ENCODE results near the gene RBM24. TPM values are rescaled to one million over a fixed set of nuclear protein-coding genes. Genes with fewer than 3 reads are reported as not detected.

Gene RBM24
- total and polyA plus RNA-seq, 8 donors = 0.25 to 2.6 (median 1.3) TPM; not detected in 1

DNA sequence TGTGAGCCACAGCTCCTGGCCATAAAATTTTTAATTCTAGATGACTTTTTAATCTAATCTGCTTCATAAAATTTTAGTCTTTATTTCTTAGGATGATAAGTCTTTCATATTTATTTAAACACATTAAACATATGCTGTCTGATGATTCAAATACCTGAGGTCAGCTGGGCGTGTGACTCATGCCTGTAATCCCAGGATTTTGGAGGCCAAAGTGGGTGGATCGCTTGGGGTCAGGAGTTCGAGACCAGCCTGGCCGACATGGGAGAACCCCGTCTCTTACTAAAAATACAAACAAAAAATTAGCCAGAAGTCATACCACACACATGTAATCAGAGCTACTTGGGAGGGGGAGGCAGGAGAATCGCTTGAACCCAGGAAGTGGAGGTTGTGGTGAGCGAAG lies 53.1 kb downstream of the RBM24 start:
- Histone ChIP-seq H3K36me3 (no peaks in the 10 kb centered on the region), H3K4me1 (no peaks in the 10 kb centered on the region), H3K4me3 (no peak overlapping the region), H3K9me3 (no peaks in the 10 kb centered on the region), H3K27me3 (no peaks in the 10 kb centered on the region), H3K27ac (no peak overlapping the region)
- no peak for TF ChIP-seq EP300 (IDR thresholded peaks at IDR 0.05)
- TF ChIP-seq POLR2AphosphoS5 (IDR thresholded peaks at IDR 0.05) = no peak
- TF ChIP-seq POLR2A (IDR thresholded peaks at IDR 0.05) = no peak
- TF ChIP-seq, protein P1, sequence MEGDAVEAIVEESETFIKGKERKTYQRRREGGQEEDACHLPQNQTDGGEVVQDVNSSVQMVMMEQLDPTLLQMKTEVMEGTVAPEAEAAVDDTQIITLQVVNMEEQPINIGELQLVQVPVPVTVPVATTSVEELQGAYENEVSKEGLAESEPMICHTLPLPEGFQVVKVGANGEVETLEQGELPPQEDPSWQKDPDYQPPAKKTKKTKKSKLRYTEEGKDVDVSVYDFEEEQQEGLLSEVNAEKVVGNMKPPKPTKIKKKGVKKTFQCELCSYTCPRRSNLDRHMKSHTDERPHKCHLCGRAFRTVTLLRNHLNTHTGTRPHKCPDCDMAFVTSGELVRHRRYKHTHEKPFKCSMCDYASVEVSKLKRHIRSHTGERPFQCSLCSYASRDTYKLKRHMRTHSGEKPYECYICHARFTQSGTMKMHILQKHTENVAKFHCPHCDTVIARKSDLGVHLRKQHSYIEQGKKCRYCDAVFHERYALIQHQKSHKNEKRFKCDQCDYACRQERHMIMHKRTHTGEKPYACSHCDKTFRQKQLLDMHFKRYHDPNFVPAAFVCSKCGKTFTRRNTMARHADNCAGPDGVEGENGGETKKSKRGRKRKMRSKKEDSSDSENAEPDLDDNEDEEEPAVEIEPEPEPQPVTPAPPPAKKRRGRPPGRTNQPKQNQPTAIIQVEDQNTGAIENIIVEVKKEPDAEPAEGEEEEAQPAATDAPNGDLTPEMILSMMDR (IDR thresholded peaks at IDR 0.05) = no peak
- DNase-seq = no peak
- intact Hi-C loops (cut with DNase I; ENCODE audit: low total_unique reads) = no loop called here
- 60 to 65% (median 62%) methylated on average over 7 of the region's 7 CpGs for WGBS, 5 donors

DNA sequence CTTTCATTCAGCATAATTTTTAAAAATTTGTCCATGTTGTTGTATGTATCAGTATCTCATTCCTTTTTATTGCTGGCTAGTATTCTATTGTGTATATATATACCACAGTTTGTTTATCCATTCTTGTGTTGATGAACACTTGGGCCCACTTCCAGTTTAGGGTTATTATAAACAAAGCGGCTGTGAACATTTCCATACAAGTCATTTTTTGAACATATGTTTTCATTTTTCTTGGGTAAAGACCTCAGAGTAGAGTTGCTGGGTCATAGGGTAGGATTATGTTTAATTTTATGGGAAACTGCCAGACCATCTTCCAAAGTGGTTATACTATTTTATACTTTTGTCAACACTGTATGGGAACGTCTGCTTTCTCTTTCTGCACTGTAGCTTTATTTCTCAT lies 55.3 kb downstream of the RBM24 start:
- intact Hi-C loops (cut with DNase I; ENCODE audit: low total_unique reads) = no loop called here
- Histone ChIP-seq H3K9me3 (no peaks in the 10 kb centered on the region), H3K36me3 (no peaks in the 10 kb centered on the region), H3K4me3 (no peak overlapping the region), H3K27me3 (no peaks in the 10 kb centered on the region), H3K27ac (no peak overlapping the region), H3K4me1 (no peaks in the 10 kb centered on the region)
- 64 to 82% (median 73%) methylated on average over 2 of the region's 2 CpGs for WGBS, 5 donors
- DNase-seq = peak in 1 of 2 donors; percentile 6
- TF ChIP-seq EP300 (IDR thresholded peaks at IDR 0.05) = no peak
- TF ChIP-seq, protein P1 (IDR thresholded peaks at IDR 0.05) = no peak
- TF ChIP-seq POLR2A (IDR thresholded peaks at IDR 0.05) = no peak
- no peak for TF ChIP-seq POLR2AphosphoS5 (IDR thresholded peaks at IDR 0.05)

DNA sequence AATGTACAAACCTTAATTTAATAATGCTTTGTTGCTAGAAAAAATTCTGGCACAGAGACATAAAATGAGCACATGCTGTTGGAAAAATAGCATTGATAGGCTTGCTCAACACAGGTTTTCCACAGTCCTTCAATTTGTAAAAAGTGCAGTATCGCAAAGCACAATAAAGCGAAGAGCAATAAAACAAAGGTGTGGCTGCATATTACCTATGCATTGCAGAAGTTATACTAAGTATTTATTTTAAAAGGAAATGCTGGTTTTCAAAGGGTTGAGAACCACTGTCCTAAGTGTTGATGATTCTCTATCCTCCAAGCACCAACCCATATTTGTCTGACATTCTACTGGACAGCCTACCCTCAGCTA lies 58.1 kb downstream of the RBM24 start:
- no peaks in the 10 kb centered on the region for H3K4me1 ChIP-seq
- H3K36me3 ChIP-seq = no peaks in the 10 kb centered on the region
- H3K4me3 ChIP-seq = no peak overlapping the region
- intact Hi-C loops (cut with DNase I; ENCODE audit: low total_unique reads) = no loop called here
- WGBS, 5 donors = 84 to 99% (median 97%) methylated on average over 2 of the region's 2 CpGs
- no peaks in the 10 kb centered on the region for H3K27me3 ChIP-seq
- H3K9me3 ChIP-seq = no peaks in the 10 kb centered on the region
- no peak overlapping the region for H3K27ac ChIP-seq
- TF ChIP-seq POLR2AphosphoS5 (IDR thresholded peaks at IDR 0.05) (no peak), POLR2A (IDR thresholded peaks at IDR 0.05) (no peak), EP300 (IDR thresholded peaks at IDR 0.05) (no peak)
- TF ChIP-seq, protein P1 (IDR thresholded peaks at IDR 0.05) = no peak
- DNase-seq = no peak

DNA sequence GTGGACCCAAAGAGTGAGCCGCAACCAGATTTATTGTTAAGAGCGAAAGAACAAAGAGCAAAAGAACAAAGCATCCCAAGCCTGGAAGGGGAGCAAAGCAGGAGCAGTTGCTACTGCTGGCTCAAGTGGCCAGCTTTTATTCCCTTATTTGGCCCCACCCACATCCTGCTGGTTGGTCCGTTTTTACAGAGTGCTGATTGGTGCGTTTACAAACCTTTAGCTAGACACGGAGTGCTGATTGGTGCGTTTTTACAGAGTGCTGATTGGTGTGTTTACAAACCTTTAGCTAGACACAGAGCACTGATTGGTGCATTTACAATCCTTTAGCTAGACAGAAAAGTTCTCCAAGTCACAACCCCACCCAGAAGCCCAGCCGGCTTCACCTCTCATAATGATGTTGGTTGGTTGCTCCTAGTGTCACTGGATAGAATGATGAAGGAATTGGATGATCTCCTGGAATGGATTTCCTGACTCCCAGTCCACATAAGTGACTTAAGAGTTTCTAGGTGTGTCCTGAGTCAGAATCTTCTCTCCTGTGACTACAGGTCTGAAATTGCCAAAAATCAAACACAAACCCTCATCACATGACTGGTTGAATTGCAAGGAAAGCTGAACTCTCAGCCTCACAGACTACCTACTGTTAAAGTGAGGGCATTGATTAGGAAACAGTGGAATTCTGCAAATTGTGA lies 60.1 kb downstream of the RBM24 start:
- H3K4me1 ChIP-seq = no peaks in the 10 kb centered on the region
- H3K27ac ChIP-seq = no peak overlapping the region
- intact Hi-C loops (cut with DNase I; ENCODE audit: low total_unique reads) = no loop called here
- no peak for DNase-seq
- WGBS, 5 donors = 86 to 96% (median 87%) methylated on average over 7 of the region's 7 CpGs
- H3K27me3 ChIP-seq = no peaks in the 10 kb centered on the region
- no peak for TF ChIP-seq EP300 (IDR thresholded peaks at IDR 0.05)
- TF ChIP-seq, protein P1 (IDR thresholded peaks at IDR 0.05) = no peak
- no peak for TF ChIP-seq POLR2AphosphoS5 (IDR thresholded peaks at IDR 0.05)
- no peak for TF ChIP-seq POLR2A (IDR thresholded peaks at IDR 0.05)
- no peaks in the 10 kb centered on the region for H3K9me3 ChIP-seq
- H3K36me3 ChIP-seq = no peaks in the 10 kb centered on the region
- H3K4me3 ChIP-seq = no peak overlapping the region
